NK-92 (cell line): ENCODE data around the gene COL20A1.

Experiments
- DNase-seq: peaks from one replicate; lab custom pipeline; 2025; ENCODE audit not compliant: unreplicated experiment; lab: John Stamatoyannopoulos, UW

COL20A1 gene

GRCh38 chr20:63306673-63307537, 13.9 kb downstream of the COL20A1 start:
- DNase-seq, result no peak

DNA sequence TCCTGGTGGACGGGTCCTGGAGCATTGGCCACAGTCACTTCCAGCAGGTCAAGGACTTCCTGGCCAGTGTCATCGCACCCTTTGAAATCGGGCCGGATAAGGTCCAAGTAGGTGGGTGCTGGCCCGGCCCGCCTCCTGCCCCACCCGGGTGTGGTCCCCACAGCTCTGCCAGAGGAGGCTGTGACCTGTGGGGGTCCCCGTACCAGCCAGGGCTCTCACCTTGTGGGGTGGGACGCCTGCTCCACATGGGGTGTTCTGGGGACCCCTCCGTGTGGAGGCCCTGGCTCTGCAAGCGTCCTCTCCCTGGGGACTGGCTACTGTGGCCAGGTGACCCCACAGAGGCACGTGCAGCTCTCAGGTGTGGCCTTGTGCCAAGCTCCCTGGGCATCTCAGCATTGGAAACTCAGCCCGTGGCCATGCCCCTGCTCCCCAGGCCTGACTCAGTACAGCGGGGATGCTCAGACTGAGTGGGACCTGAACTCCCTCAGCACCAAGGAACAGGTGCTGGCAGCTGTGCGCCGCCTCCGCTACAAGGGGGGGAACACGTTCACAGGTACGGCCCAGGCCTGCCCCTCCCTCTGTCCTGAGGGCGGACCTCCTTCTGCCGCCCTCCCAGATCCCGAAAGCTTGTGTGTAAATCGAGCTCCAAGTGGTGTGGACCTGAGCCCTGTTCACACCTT, 14.7 kb downstream of the COL20A1 start:
- DNase-seq, result no peak

GRCh38 chr20:63308218-63308911, 15.4 kb downstream of the COL20A1 start:
- no peak for DNase-seq

DNA sequence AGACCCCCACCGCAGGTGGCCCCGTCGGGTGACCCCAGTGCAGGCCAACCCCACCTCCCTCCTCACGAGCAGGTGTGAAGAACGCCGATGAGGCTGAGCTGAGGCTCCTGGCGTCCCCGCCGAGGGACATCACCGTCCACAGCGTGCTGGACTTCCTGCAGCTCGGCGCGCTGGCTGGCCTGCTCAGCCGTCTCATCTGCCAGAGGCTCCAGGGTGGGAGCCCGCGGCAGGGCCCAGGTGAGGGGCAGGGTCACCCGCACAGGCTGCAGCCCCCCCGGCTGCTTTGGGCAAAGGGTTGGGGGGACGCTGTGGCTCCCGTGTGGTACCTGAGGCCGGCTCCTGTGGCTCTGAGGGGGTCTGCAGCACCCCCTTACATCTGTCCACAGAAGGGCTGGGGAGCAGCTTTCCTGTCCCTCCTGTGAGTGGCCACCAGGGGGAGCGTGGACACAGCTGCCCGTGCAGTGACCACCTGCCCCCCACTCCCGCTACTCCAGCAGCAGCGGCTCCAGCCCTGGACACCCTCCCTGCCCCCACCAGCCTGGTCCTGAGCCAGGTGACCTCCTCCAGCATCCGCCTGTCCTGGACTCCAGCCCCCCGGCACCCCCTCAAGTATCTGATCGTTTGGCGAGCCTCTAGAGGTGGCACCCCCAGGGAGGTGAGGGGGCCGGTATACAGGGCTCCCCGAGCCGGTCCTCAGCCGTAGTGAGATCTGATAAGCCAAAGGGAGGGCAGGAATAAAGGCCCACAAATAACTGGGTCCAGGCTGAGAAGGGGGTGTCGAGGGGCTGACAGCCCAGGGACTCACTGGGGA, 16.5 kb downstream of the COL20A1 start:
- no peak for DNase-seq

DNA sequence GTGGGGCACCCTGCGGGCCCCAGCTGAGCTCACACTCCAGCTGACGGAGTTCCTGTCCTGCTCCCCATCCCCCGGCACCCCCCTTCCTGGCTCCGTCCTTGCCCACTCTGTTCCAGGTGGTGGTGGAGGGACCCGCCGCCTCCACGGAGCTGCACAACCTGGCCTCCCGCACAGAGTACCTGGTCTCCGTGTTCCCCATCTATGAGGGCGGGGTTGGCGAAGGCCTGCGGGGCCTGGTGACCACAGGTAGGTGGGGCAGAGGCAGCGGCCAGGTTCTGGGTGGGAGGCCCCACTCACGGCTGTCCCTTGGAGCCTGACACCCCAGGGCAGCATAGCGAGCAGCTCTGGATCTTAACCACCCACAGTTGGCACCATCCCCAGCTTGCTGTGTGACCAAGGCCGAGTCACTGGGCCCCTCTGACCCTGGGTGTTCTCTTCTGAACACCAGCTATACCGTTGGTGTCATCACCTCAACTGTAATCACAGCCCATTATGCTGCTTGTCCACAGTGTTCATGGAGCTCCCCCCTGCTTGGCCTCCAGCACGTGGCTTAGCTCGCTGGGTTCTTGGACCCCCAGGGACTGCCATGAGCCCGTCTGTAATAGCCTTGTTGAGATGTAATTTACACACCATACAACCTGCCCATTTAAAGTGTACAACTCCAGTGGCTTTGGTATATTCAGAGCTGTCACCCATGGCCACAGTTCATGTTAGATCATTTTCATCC, 17.4 kb downstream of the COL20A1 start:
- no peak for DNase-seq

DNA sequence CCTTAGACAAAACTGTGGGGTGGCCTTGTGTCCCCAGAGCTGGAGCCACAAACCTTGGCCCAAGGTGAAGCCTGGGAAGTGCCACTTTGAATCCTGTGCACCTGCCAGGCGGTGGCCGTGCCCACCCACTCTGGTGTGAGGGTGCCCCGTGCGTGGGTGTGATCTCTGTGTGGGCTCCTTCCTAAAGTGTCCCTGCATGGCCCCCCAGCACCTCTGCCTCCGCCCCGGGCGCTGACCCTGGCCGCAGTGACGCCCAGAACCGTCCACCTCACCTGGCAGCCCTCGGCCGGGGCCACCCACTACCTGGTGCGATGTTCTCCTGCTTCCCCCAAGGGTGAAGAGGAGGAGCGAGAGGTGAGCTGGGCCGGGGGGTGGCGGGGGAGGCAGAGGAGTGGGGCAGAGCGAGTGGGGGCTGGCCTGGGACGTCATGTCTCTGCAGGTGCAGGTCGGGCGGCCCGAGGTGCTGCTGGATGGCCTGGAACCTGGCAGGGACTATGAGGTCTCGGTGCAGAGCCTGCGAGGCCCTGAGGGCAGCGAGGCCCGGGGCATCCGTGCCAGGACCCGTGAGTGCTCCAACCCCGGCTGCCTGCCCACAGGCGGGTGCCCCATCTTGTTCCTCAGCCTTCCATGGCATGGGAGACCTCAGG, 18.3 kb downstream of the COL20A1 start:
- DNase-seq, result no peak

DNA sequence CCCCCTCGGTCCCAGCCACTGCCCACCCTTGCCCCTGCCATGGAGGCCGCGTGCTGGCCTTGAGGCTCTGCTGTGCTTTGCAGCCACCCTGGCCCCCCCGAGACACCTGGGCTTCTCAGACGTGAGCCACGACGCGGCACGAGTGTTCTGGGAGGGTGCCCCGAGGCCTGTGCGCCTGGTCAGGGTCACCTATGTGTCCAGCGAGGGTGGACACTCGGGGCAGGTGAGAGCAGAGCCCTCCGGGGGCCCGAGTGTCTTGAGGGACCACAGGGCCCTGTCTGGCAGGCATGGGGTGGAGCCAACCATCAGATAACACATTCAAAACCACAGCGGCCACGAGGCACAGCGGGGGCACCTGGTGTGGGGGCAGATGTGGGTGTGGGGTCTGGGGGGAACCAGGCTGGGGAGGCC, 18.9 kb downstream of the COL20A1 start:
- no peak for DNase-seq

- DNase-seq, result no peak
Observed at GRCh38 chr20:63312273-63312672, 19.3 kb downstream of the COL20A1 start.

DNA sequence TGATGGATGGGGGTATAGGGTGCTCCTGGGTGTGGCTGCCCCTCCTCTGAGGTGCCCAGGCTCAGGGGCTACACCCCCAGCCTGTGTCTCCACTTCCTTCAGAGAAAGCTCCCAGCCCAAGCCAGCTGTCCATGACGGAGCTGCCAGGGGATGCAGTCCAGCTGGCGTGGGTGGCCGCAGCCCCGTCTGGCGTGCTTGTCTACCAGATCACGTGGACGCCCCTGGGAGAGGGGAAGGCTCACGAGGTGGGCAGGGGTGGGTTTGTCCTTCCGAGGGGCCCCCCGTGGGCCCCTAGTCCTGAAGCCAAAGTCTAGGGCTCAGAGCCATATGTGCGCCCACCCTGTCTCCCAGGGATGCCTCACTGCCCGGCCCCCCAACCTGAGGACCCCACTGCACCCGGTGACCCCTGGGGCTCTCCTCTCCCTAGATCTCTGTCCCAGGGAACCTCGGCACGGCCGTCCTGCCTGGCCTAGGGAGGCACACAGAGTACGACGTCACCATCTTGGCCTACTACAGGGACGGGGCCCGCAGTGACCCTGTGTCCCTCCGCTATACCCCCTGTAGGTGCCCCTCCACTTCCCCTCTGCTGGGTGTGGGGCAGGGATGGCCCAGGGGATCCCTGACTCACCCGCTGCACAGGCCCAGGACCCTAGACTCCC, 19.8 kb downstream of the COL20A1 start:
- no peak for DNase-seq

DNA sequence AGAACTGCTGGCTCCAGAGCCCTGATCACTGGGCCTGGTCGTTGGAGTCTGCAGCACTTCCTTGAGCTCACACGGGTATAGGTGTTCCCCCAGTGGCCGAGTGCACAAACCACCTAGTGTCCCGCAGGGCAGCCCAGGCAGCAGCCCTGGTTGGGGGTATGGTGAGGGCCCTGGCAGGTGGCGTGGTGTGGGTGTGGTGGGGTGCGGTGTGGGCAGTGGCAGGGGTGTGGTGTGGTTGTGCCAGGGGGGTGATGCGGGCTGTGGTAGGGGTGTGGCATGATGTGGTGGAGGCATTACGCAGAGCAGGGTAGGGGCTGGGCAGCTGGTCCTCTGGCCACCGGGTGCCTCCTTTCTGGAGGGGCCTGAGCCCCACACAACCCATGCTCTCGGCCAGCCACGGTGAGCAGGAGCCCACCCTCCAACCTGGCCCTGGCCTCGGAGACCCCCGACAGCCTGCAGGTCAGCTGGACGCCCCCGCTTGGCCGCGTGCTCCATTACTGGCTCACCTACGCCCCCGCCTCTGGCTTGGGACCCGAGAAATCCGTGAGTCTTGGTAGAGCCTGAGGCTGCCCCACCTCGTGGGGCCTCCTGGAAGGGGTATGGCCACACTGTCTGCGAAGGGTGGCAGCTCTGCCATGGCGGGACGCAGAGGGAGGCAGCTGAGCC, 20.5 kb downstream of the COL20A1 start:
- no peak for DNase-seq

DNA sequence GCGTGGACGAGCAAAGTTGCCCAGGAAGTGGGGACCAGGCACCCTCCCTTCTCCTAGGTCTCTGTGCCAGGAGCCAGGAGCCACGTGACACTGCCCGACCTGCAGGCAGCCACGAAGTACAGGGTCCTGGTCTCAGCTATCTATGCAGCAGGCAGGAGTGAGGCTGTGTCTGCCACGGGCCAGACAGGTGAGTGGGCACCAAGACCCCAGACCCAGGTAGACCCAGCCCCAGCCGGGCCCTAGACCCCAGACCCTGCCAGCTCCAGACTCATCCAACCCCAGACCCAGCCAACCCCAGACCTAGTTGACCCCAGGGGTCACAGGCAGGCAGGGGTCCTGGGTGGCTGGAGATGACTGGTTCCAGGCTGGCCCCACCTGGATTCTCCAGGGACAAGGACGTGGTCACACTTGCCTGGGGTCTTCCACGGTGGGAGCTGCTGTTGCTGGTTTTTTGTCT, 21.1 kb downstream of the COL20A1 start:
- no peak for DNase-seq

DNA sequence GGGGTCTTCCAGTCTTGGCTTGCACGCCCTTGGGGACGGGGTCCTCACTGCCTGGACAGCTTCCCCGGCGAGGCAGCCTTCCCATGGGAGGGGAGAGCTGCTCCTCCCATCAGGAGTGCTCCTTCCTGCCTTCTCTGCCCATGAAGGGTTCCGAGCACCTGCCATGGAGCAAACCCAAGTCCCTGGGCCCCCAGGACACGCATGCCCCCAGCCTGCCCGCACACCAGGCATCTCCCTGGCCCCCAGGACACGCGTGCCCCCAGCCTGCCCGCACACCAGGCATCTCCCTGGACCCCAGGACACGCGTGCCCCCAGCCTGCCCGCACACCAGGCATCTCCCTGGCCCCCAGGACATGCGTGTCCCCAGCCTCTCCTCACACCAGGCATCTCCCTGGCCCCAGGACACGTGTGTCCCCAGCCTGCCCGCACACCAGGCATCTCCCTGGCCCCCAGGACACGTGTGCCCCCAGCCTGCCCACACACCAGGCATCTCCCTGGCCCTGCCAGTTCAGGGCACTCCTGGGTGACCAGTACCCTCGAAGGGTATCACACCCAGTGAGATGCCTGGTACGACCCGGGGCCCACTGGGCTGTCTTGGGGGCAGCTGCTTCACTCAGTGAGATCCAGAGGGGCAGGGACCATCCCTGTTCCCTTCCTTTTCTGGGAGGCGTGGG, 21.7 kb downstream of the COL20A1 start:
- DNase-seq, result no peak

DNA sequence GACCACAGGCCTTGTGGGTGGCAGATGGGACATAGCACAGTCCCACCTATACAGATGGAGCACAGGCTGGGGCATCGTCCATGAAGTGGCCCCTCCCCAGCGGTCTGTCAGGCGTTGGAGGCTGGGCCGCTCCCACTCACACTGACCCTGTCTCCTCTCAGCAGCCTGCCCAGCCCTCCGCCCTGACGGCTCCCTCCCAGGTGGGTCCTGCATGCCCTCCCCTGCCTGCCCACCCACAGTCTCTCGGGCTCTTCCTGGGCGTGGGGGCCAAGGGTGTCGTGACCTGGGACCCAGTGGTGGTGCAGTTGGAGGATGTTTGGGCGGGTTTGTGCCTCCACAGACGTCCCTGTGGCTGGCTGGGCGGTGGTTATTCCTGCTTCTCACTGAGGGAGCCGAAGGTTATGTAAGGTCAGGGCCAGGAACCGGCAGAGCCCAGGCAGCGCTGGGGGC, 22.3 kb downstream of the COL20A1 start:
- DNase-seq, result no peak

GRCh38 chr20:63315731-63316491, 22.9 kb downstream of the COL20A1 start:
- no peak for DNase-seq

GRCh38 chr20:63316502-63316921, 23.5 kb downstream of the COL20A1 start:
- no peak for DNase-seq

DNA sequence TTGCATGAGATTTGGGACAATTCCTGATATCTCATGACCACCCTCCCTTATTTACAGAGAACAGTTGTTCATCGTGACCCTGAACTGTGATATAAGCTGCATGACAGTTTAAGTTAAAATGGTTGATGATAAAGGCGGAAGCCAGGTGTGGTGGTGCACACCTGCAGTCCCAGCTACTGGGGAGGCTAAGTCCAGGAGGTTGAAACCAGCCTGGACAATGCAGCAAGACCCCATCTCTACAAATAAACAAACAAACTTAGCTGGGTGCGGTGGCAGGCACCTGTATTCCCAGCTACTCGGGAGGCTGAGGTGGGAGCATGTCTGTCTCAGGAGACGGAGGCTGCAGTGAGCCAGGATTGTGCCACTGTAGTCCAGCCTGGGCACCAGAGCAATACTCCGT, 24.1 kb downstream of the COL20A1 start:
- DNase-seq, result no peak

DNA sequence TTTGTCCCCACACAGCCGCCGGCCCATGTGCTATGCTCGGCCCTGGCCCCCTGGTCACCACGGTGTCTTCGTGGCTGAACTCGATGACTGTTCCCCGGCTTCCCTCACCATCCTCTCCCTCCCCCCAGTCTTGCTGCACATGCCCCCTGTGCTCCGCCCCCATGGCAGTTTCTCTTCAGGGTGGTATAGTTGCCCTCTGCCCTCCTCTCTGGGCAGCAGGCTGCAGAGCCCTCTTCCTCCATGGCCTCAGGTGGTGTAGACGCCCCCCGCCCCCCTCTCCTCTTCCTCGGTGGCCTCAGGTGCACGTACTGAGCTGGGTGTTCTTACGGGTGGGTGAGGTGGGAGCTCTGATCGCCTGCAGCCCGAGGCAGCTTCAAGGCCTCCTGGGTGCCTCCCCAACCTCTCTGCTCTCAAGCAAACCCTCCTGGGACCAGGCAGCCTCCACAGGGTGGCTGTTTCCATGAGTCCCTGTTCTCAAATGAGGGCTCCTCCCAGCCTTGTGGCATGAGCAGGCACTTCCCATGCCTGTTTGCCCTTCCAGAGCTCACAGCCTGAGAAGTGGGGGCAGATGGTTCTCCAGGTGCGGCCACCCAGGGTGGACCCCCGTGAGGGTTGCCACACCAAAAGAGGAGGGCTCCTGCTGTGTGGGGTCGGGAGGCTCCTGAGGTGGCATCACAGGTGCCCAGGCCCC, 24.8 kb downstream of the COL20A1 start:
- DNase-seq, result no peak
